GM18507 (cell line): Measurements from ENCODE around the gene WNT3A.
"Not testable (repeated sequence)": the region's sequence is repeated elsewhere in the genome, so short reads cannot be mapped to it uniquely, and the experiment has no call there.

ENCODE experiments used
- DNase-seq: peaks from one replicate; pipeline ENCODE4 v3.0.0; 2011; ENCODE audit warnings: low read depth; ENCODE audit not compliant: insufficient read length; ENCODE audit errors: extremely low spot score
- FAIRE-seq: peaks from 2 replicates; lab custom pipeline; 2011; peaks lifted over from hg19 to GRCh38; lab: Jason Lieb, UNC

Gene WNT3A

GRCh38 chr1:228006786-228007048 lies at the start of gene WNT3A:
TSS of gene WNT3A (plus strand) at chr1:228006998. CDS start at chr1:228007129, 131 bp downstream.
- FAIRE-seq: no peak
- DNase-seq: no peak

GRCh38 chr1:227958617-227959324 lies 48.0 kb upstream of the WNT3A start:
- FAIRE-seq (no peak), DNase-seq (no peak)

- FAIRE-seq (no peak), DNase-seq (no peak)
Observed at GRCh38 chr1:227959325-227959860, 47.4 kb upstream of the WNT3A start.

- no peak for FAIRE-seq
Observed at GRCh38 chr1:227961651-227962466, 44.9 kb upstream of the WNT3A start.

GRCh38 chr1:227966733-227967132 lies 40.1 kb upstream of the WNT3A start:
- not testable (repeated sequence) for FAIRE-seq, DNase-seq

More at GRCh38 chr1:227961651-227962466, 44.9 kb upstream of the WNT3A start:
- no peak for DNase-seq

- not testable (repeated sequence) for DNase-seq, FAIRE-seq
Observed at GRCh38 chr1:227967815-227968214, 39.0 kb upstream of the WNT3A start.

- not testable (repeated sequence) for DNase-seq, FAIRE-seq
Observed at GRCh38 chr1:227970076-227970995, 36.5 kb upstream of the WNT3A start.

GRCh38 chr1:227971216-227971615 lies 35.6 kb upstream of the WNT3A start:
- not testable (repeated sequence) for FAIRE-seq, DNase-seq

- FAIRE-seq, DNase-seq: not testable (repeated sequence)
Observed at GRCh38 chr1:227971643-227972282, 35.0 kb upstream of the WNT3A start.

- not testable (repeated sequence) for DNase-seq, FAIRE-seq
Observed at GRCh38 chr1:227972283-227972679, 34.5 kb upstream of the WNT3A start.

GRCh38 chr1:227972843-227973374 lies 33.9 kb upstream of the WNT3A start:
- not testable (repeated sequence) for DNase-seq, FAIRE-seq

GRCh38 chr1:227973724-227974288 lies 33.0 kb upstream of the WNT3A start:
- DNase-seq, FAIRE-seq: not testable (repeated sequence)

- not testable (repeated sequence) for DNase-seq, FAIRE-seq
Observed at GRCh38 chr1:227975583-227976283, 31.1 kb upstream of the WNT3A start.

GRCh38 chr1:227987181-227987580 lies 19.6 kb upstream of the WNT3A start:
- DNase-seq (no peak), FAIRE-seq (no peak)

GRCh38 chr1:227994632-227995300 lies 12.0 kb upstream of the WNT3A start:
- FAIRE-seq: no peak

GRCh38 chr1:227996187-227996950 lies 10.4 kb upstream of the WNT3A start:
- no peak for DNase-seq
- FAIRE-seq: no peak

More at GRCh38 chr1:227994632-227995300, 12.0 kb upstream of the WNT3A start:
- DNase-seq: no peak
